Panc1 (cell line): Measurements from ENCODE around the gene GNAT2.

Experiments used
- CTCF ChIP-seq: fragments of 450-650 bp; IDR thresholded peaks from 2 replicates; pipeline ENCODE4 v1.5.1; 2017; ENCODE audit warnings: mild to moderate bottlenecking
- POLR2AphosphoS5 ChIP-seq: IDR thresholded peaks from 2 replicates; pipeline ENCODE4 v1.6.1; 2012; ENCODE audit warnings: mild to moderate bottlenecking, low read depth, low read length, moderate library complexity

DNA sequence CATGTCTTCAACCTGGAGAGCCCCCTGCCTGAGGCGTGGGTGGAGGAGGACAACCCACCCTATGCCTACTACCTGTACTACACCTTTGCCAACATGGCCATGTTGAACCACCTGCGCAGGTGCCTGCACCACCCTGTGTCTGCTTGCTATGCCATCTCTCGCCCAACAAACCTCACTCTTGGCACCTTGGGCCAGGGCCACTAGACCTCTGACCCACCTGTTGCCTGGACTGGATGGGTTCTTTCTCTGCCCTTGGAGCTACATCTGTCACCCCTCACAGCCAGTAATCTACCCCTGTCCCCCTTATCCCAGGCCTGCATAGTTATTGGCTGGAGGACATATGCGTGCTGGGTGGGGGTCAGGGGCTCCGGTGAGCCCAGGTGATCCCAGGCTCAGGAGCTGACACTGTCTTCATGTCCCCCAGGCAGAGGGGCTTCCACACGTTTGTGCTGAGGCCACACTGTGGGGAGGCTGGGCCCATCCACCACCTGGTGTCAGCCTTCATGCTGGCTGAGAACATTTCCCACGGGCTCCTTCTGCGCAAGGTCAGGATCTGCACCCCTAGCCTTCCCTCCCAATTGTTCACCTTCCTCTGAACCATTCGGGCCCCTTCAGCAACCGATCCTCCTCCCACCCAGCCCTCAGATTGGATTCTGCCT is 10.1 kb upstream of the GNAT2 start:
- TF ChIP-seq CTCF, result no peak
- TF ChIP-seq POLR2AphosphoS5, result no peak
